IMR-90 (cell line): Measurements from ENCODE around the gene KANK3.
A peak's percentile ranks its signal among the peaks of the same experiment; 100 is the strongest.
"Not testable (repeated sequence)": the region's sequence is repeated elsewhere in the genome, so short reads cannot be mapped to it uniquely, and the experiment has no call there.

Experiments
- POLR2A ChIP-seq: IDR thresholded peaks from 2 replicates; pipeline ENCODE4 v1.6.1; 2012; ENCODE audit warnings: mild to moderate bottlenecking, low read depth, low read length
- RAD21 ChIP-seq: IDR thresholded peaks from 2 replicates; pipeline ENCODE4 v1.6.1; 2012; ENCODE audit warnings: low read length, improper control_type of control experiment
- SMC3 ChIP-seq: fragments of 150-350 bp; IDR thresholded peaks from 2 replicates; pipeline ENCODE4 v1.6.1; 2016; ENCODE audit warnings: low read depth, mild to moderate bottlenecking, antibody characterized with exemption, low read length, moderate library complexity
- TF ChIP-seq, protein P1 (sequence below): conservative IDR thresholded peaks from 2 replicates; pipeline ENCODE4 v1.5.1; 2012; ENCODE audit warnings: mild to moderate bottlenecking, low read depth, low read length, improper control_type of control experiment

DNA sequence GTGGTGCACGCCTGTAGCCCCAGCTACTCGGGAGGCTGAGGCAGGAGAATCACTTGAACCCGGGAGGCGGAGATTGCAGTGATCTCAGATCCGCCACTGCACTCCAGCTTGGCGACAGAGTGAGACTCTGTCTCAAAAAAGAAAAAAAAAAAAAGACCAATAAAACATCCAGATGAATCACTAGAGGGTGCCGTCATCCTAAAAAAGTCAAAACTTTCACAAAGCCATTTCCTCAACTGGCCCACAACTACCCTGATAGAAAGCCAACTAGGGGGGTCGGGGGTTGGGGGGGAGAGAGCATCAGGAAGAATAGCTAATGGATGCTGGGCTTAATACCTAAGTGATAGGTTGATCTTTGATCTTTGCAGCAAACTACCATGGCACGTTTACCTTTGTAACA, 24.2 kb downstream of the KANK3 start:
- TF ChIP-seq, protein P1, sequence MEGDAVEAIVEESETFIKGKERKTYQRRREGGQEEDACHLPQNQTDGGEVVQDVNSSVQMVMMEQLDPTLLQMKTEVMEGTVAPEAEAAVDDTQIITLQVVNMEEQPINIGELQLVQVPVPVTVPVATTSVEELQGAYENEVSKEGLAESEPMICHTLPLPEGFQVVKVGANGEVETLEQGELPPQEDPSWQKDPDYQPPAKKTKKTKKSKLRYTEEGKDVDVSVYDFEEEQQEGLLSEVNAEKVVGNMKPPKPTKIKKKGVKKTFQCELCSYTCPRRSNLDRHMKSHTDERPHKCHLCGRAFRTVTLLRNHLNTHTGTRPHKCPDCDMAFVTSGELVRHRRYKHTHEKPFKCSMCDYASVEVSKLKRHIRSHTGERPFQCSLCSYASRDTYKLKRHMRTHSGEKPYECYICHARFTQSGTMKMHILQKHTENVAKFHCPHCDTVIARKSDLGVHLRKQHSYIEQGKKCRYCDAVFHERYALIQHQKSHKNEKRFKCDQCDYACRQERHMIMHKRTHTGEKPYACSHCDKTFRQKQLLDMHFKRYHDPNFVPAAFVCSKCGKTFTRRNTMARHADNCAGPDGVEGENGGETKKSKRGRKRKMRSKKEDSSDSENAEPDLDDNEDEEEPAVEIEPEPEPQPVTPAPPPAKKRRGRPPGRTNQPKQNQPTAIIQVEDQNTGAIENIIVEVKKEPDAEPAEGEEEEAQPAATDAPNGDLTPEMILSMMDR = 0 out of 2 replicates have a peak, but pooled peaks have one; percentile 20
- not testable (repeated sequence) for TF ChIP-seq SMC3, POLR2A, RAD21
